Sigmoid colon (tissue), 4 donors: ENCODE data around the gene TMED5.

Source experiments
- CTCF ChIP-seq, 4 experiments: fragments of 450-650 bp in 3 of 4; fragments of 200-600 bp in 1 of 4; IDR thresholded peaks; one replicate each; pipeline ENCODE4 v1.5.1; 2016 to 2019; ENCODE audit warnings: antibody characterized with exemption in 4 of 4, mild to moderate bottlenecking in 3 of 4, moderate library complexity in 2 of 4
- EP300 ChIP-seq, 4 donors: sonication (generic); formaldehyde crosslinking; IDR thresholded peaks; one replicate each; pipeline ENCODE4 v1.6.1; 2017; ENCODE audit warnings: antibody characterized with exemption in 4 of 4
- POLR2A ChIP-seq, 2 donors: fragments of 450-650 bp; IDR thresholded peaks; one replicate each; pipeline ENCODE4 v1.6.1; 2016; ENCODE audit warnings: antibody characterized with exemption in 2 of 2, mild to moderate bottlenecking in 2 of 2, moderate library complexity in 2 of 2
- POLR2AphosphoS5 ChIP-seq, 4 donors: sonication (generic); formaldehyde crosslinking; IDR thresholded peaks; one replicate each; pipeline ENCODE4 v1.6.1; 2017; ENCODE audit warnings: antibody characterized with exemption in 4 of 4

- TF ChIP-seq CTCF (IDR thresholded peaks at IDR 0.05) (no peak), POLR2AphosphoS5 (IDR thresholded peaks at IDR 0.05) (no peak), POLR2A (IDR thresholded peaks at IDR 0.05) (no peak), EP300 (IDR thresholded peaks at IDR 0.05) (no peak)
Observed at GRCh38 chr1:93150729-93151128, 29.5 kb downstream of the TMED5 start.
